Stimulated activated CD4-positive, alpha-beta T cell treated with anti-CD3 and anti-CD28 coated beads, Interleukin-12 subunit alpha, Interleukin-12 subunit beta, amount 100 ng/mL, for 48 hours (primary cell): Measurements from ENCODE around the gene FBXL17.

ENCODE experiments used
- DNase-seq, 3 donors: peaks; one replicate each; pipeline ENCODE4 v3.0.0-alpha.2; 2020; ENCODE audit warnings: low read depth in 2 of 3, low spot score in 1 of 3

FBXL17 gene

DNA sequence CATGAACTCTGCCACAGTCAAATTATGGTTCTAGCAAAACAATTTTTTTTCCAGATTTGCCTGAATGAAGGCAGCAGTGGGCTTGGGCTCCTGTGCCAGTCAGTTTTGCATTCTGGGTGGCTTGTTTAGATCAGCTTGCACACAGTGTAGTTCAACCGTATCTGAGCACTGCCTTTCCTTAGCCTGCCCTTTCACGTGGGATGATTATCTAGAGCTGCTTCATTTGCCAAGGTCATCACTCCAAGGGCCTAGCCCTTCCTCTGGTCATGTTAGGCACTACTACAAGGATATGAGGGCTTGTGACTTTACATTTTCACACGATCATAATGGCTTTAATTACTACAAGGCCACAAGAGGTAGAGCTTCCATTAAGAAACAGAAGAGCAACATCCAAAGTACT, 560.6 kb downstream of the FBXL17 start:
- no peak for DNase-seq

DNA sequence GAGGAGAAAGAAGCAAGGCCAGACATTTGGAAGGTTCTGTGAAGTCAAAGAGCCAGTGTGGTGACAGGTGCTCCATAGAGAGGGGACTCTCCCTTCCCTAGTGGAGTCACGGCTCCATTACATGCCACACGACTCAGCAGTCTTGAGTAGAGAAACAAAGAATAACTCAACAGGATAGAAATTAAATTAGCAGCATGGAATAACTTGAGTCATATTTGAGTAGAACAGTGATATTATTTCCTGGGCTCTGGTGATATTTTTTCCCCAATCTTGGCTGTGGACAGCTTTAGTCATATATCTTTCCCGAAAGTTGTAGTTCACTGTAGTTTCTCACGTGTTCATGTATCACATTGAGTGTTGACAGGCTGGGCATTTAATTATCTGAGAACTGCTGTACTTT, 561.5 kb downstream of the FBXL17 start:
- no peak for DNase-seq

DNA sequence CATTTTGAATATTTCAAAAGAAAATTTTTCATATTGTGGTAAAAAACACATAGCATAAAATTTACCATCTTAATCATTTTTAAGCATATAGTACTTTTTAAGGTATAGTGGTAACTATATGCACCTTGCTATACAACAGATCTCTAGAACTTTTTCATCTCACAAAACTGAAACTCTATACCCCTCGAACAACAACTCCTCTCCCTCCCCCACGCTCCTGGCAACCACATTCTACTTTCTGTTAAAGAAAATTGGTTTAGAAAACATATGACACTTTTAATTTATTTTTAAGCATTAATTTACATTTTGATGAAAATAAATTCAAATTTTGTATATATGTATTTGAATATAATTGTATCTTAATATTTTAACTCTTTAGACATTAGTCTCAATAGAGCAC, 563.9 kb downstream of the FBXL17 start:
- DNase-seq = no peak

DNA sequence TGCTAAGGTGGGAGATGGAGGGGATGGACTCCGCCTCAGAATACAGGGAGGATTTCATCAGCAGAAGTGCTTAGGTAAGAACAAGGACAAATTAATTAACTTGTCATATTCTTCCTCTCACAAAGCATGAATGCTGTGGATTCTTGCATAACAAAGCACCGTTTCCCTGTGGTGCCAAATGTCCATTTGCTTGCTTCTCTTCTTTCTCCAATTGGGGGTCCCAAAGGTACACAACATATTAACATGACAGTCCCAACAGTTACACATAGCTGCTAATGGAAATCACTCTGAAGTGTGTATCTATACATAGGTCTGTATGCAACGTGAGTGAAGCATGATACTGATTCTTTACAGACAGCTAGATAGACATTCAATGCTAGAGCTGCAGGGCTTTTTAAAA, 564.5 kb downstream of the FBXL17 start:
- no peak for DNase-seq

DNA sequence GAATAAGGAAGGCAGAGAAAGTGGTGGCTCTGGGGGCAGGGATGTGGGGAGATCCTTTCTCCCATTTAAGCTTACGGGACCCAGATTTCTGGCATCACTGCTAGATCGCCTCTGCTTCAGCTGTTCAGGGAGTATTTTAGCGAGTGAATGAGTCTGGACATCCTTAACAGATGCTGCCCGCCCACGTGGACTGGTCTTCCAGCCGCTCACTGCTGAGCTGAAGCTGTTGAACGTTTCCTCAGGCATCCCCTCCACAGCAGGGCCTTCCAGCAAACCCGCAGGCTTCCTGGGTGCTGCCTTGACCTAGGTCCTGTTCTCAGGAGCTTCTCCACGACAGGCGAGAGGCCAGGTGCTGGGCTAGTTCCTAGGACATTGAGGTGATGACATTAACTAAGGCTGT, 566.8 kb downstream of the FBXL17 start:
- no peak for DNase-seq

DNA sequence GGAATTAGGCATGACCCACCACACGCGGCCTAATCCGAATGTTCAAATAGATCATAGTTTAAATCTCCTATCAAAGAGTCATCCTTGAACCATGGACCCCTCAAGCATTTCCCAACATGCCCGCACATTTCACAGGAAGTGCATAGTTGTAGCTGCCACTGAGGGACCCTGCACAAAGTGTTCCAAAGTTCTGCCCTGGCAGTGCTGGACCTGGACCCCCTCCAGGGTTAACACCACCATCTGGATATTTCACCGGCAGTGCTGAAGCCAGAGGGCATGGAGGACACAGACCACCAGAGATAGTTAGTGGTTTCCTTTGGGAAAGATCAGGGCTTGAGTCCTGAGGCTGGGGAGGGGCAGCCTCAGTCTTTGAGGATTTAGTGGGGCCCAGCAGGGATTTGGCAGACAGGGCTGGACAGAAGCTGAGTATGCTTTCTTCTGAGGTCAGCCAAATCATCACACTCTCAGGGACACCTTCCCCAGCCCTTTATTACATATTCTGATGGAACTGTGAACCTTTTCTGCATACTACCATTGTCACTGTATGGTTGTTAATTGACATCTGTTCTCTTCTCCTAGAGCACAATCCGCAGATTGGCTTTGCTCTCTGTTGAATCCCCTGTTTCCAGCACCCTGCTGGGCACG, 567.6 kb downstream of the FBXL17 start:
- DNase-seq = no peak

DNA sequence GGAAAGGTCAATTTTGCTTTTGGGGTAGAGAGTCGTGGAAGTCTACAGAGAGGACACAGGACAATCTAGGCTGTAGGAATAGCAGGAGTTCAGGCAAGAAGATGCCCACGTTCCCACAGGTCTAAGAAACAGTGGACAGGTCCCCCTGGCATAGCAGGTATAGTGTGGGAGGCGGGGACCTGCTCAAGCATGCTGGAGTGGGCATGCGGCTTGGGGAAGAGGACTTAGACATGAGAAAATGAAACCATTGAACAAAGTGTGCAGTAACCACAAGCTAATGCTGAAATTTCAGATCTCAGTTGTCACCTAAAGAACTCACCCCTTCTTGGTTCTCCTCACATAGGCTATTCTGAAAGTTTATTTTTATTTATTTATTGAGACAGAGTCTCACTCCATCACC, 568.3 kb downstream of the FBXL17 start:
- DNase-seq = no peak

DNA sequence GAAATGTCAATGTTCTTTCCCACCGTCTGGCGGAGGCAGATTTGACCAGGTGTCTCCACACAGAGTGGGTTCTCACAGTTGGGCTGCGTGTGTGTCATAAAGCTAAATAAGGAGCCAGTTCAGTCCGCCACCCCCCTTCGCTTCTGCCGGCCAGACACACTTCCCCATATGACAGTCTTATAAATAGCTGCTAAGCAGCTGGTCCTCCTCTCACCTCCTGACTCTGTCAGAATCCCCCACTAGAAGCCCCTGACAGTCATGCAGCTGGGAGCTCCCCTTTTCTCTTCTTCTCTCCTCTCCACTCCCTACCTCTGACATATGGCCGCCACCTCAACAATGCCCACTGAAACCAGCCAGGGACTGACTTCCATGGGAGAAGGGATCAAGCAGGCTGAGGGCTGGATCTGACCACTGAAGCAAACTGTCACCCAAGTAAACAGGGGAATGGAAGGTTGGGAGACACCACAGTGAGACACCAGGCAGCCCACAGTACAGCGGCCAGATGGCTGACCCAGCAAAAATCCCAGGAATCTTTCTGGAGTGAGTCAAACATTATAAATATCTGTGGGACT, 569.2 kb downstream of the FBXL17 start:
- DNase-seq = no peak

DNA sequence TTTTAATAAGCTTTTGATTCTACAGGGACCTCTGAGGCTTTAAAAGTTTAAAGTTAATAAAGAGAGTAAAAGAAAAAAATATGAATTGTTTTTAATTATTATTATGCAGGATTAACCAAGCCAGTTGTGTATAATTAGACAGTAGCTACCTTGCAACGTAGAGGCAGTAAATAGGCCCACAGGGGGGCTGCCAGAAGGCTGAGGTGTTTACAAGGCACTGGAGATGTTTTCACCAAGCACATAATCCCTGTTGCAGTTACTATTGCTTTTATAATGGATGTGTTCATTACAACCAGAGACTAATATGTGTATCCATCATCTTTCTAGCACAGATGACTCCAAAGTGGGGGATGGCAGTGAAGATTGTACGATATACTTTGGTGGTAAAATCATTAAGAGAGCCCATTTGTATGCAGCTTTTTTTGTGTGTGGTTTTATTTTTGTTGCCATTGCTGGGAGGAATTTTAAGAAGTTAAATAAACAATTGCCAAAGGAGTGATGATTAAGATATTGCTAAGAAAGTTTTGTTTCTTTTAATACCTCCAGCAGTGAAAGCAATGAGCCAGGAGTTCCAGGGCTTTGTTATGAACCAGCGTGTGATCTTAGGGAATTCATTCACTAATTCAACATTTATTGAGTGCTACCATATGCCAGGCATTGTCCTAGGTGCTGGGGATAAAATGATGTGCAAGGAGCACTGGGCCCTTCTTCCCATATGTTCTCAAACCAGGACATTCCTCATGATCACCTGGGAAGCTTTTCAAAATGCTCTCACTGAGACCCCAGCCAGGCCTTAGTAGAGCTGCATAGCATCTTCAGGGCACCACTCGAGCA, 572.5 kb downstream of the FBXL17 start:
- no peak for DNase-seq
